Measurements from ENCODE around the gene NOL9. TPM values are rescaled to one million over a fixed set of nuclear protein-coding genes. Genes with fewer than 3 reads are reported as not detected.
A peak's percentile ranks its signal among the peaks of the same experiment; 100 is the strongest.
"Not testable (repeated sequence)": the region's sequence is repeated elsewhere in the genome, so short reads cannot be mapped to it uniquely, and the experiment has no call there.

NOL9 gene
- total RNA-seq, 4 donors from 2014 or later = 19.4 to 33.6 (median 27.5) TPM

GRCh38 chr1:6570100-6570499 is 15.8 kb upstream of the NOL9 start:
- Histone ChIP-seq H3K4me1 (no peaks in the 10 kb centered on the region), H3K9me3 (no peaks in the 10 kb centered on the region), H3K4me3 (no peak overlapping the region), H3K36me3 (no peaks in the 10 kb centered on the region), H3K27me3 (peaks cover 2% of the 10 kb centered on the region), H3K27ac (no peak overlapping the region)
- DNase-seq (ENCODE audit: low spot score in 2 of 2) = no peak
- no peak for TF ChIP-seq POLR2A (IDR thresholded peaks at IDR 0.05)
- WGBS = 66% methylated on average over 3 of the region's 3 CpGs

- Histone ChIP-seq H3K27me3 (peaks cover 2% of the 10 kb centered on the region), H3K36me3 (no peaks in the 10 kb centered on the region), H3K27ac (no peak overlapping the region), H3K4me3 (no peak overlapping the region), H3K4me1 (no peaks in the 10 kb centered on the region), H3K9me3 (no peaks in the 10 kb centered on the region)
- 94% methylated on average over 11 of the region's 11 CpGs for WGBS
- TF ChIP-seq CTCF (IDR thresholded peaks at IDR 0.05) (no peak), POLR2AphosphoS5 (IDR thresholded peaks at IDR 0.05) (no peak), POLR2A (IDR thresholded peaks at IDR 0.05) (no peak), EP300 (IDR thresholded peaks at IDR 0.05) (no peak)
- no peak for DNase-seq (ENCODE audit: low spot score in 2 of 2)
Observed at GRCh38 chr1:6569033-6569432, 14.7 kb upstream of the NOL9 start.

GRCh38 chr1:6560267-6560666 is 6.0 kb upstream of the NOL9 start:
- Histone ChIP-seq H3K27ac (no peak overlapping the region), H3K9me3 (no peaks in the 10 kb centered on the region), H3K36me3 (no peaks in the 10 kb centered on the region), H3K4me1 (peaks cover under 1% of the 10 kb centered on the region), H3K27me3 (no peaks in the 10 kb centered on the region), H3K4me3 (no peak overlapping the region)
- WGBS = 60% methylated on average over 9 of the region's 9 CpGs
- TF ChIP-seq EP300 (IDR thresholded peaks at IDR 0.05) = no peak
- no peak for TF ChIP-seq POLR2AphosphoS5 (IDR thresholded peaks at IDR 0.05)
- TF ChIP-seq CTCF (IDR thresholded peaks at IDR 0.05) = no peak
- no peak for TF ChIP-seq POLR2A (IDR thresholded peaks at IDR 0.05)
- no peak for DNase-seq (ENCODE audit: low spot score in 2 of 2)

GRCh38 chr1:6559161-6559560 is 4.8 kb upstream of the NOL9 start:
- not testable (repeated sequence) for H3K36me3 ChIP-seq; H3K4me1 ChIP-seq; H3K27me3 ChIP-seq; H3K9me3 ChIP-seq; DNase-seq (ENCODE audit: low spot score in 2 of 2); H3K4me3 ChIP-seq; H3K27ac ChIP-seq
- 78% methylated on average over 11 of the region's 11 CpGs for WGBS

GRCh38 chr1:6557597-6557996 is 3.3 kb upstream of the NOL9 start:
- peaks cover 19% of the 10 kb centered on the region for H3K4me1 ChIP-seq
- no peaks in the 10 kb centered on the region for H3K27me3 ChIP-seq
- 83% methylated on average over 1 of the region's 1 CpG for WGBS
- H3K27ac ChIP-seq = no peak overlapping the region
- TF ChIP-seq CTCF (IDR thresholded peaks at IDR 0.05) (no peak), POLR2A (IDR thresholded peaks at IDR 0.05) (no peak), POLR2AphosphoS5 (IDR thresholded peaks at IDR 0.05) (no peak), EP300 (IDR thresholded peaks at IDR 0.05) (no peak)
- no peaks in the 10 kb centered on the region for H3K9me3 ChIP-seq
- no peaks in the 10 kb centered on the region for H3K36me3 ChIP-seq
- DNase-seq (ENCODE audit: low spot score in 2 of 2) = no peak
- H3K4me3 ChIP-seq = no peak overlapping the region

GRCh38 chr1:6554907-6555778 is 830 bp upstream of the NOL9 start, which contains the start of gene TAS1R1:
TAS1R1 (plus strand) TSS chr1:6555307; CDS start chr1:6555374, 67 bp downstream.
- H3K9me3 ChIP-seq = no peaks in the 10 kb centered on the region
- TF ChIP-seq POLR2AphosphoS5 (IDR thresholded peaks at IDR 0.05) = no peak
- no peak for TF ChIP-seq EP300 (IDR thresholded peaks at IDR 0.05)
- TF ChIP-seq CTCF (IDR thresholded peaks at IDR 0.05) = no peak
- TF ChIP-seq POLR2A (IDR thresholded peaks at IDR 0.05) = no peak
- H3K4me3 ChIP-seq = peak within 1 kb of the TSS; percentile 99
- peak in 1 of 2 donors; percentile 71 for DNase-seq (ENCODE audit: low spot score in 2 of 2)
- H3K27ac ChIP-seq = peak within 1 kb of the TSS; percentile 84
- H3K4me1 ChIP-seq = peaks cover 23% of the 10 kb centered on the region
- 59% methylated on average over 16 of the region's 19 CpGs for WGBS
- H3K36me3 ChIP-seq = peaks cover 4% of the 10 kb centered on the region
- H3K27me3 ChIP-seq = no peaks in the 10 kb centered on the region
